ENCODE results near the gene C1QA.
"Not testable (repeated sequence)": the region's sequence is repeated elsewhere in the genome, so short reads cannot be mapped to it uniquely, and the experiment has no call there.

Gene C1QA

GRCh38 chr1:22676151-22676550, 39.7 kb downstream of the C1QA start:
- DNase-seq, result not testable (repeated sequence)

DNA sequence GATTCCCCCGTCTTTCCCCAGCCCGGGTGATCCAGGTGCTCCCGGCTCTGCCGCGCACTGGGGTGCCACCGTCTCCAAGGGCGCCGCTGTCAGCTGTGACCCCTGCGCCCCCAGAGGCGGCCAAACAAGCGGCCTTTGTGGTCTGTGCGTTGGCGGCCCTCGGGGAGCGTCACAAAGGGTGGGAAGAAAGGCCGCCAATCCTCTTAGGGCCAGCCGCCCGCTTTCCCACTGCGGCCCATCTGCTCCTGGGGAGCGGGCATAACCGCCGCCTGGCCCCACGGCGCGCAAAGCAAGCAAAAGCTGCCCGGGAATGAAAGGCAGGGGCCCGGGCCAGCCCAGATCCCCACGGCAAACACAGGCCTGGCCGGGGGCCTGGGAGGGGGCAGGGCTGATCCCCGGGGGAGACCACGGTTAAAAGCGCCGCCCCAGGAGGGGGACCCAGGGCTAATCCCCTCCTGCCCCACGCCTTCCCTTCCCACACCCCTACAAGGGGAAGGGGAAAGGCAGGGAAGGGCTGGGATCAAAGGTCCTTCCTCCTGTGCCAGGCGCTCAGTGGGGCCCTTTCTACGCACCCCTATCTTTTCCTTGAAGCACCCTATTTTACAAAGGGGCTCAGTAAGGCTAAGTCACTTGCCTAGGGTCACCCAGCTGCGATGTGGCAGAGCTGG, 40.6 kb downstream of the C1QA start:
- DNase-seq, result no peak

DNA sequence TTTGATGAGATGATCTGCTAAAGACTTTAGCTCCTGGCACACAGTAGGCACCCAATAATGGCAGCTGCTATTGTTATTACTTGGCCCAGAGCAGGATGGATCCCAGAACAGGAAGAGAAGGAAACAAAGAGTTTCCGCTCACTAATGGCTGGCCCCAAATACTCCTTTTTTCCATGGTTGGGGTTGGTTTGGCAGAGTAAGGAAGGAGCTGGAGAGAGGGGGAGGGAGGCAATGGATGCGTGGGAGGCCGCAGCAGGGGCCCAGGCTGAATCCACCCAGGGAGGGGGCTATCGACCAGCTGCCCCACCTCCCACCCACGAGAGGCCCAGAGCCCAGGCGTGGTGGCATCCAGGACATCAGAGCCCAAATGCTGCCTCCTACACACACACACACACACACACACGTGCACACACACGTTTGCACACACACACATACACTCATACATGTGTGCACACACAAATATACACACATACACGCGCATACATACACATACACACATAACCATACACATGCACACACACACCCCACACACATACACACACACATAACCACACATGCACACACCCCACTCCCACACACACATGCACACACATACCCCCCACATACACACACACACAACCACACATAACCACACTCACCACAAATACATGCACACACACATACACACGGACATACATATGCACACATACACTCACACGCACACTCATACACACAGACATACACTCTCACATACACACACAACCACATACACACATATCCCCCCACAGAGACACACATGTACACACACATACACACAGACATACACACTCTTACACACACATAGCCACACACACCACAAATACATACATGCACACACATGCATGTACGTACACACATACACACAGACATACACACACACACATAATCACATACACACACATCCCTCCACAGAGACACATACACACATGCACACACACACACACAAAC, 41.8 kb downstream of the C1QA start:
- DNase-seq, result no peak

GRCh38 chr1:22680726-22681125, 44.3 kb downstream of the C1QA start:
- DNase-seq, result no peak

DNA sequence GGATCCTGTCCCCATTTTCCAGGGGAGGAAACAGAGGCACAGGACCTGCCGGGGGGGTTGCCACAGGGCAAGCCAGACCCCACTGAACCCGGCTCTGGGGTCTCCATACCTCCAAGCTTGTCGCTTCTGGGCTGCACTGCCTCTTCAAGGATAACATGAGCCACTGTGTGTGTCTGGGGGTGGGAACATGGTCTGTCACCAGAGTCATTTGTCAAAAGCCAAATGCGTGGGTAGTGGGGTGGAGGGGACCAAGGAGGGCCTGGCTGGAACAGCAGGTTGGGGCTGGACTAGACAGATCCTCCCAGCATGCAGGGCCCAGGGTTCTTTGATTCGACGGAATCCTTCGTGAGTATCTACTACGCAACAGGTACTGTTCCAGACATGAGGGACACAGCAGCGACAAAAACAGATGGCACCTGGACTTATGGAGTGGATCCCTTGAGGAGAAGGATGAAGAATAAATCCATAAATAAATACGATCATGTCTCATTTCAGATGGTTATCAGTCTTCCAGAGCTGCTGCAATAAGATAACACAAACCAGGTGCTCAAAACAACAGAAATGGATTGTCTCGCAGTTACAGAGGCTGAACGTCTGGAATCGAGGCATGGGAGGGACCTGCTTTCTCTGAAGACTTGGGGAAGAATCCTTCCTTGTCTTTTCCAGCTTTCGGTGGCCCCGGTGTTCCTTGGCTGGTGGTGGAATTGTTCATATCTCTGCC, 45.3 kb downstream of the C1QA start:
- no peak for DNase-seq

- no peak for DNase-seq
Observed at GRCh38 chr1:22683547-22683946, 47.1 kb downstream of the C1QA start.

- DNase-seq, result no peak
Observed at GRCh38 chr1:22685591-22686059, 49.2 kb downstream of the C1QA start.

DNA sequence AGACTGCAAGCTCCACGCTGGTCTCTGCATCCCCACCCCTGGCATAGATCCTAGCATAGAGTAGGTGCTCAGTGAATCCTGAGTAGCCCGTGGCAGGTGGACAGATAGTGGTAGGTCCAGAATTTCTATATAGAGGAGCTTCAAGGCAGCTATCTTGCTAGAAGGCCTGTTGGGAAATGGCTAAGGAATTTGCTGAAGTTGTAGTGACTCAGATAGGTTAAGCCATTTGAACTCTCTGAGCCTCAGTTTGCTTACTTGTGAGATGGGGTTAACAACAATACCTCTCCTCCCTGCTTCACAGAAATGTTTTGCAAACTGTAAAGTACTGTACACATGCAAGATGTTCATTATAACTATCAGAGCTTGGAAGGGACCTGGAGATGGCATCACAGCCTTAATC, 50.8 kb downstream of the C1QA start:
- DNase-seq, result no peak

GRCh38 chr1:22688466-22688865, 52.0 kb downstream of the C1QA start:
- DNase-seq, result no peak
